Memory B cell (primary cell): ENCODE measurements around the gene FOXJ2.
"Not testable (repeated sequence)": the region's sequence is repeated elsewhere in the genome, so short reads cannot be mapped to it uniquely, and the experiment has no call there.

Experiments
- ATAC-seq: fragments of 150-1000 bp; cut with Tn5 transposase; 2 replicates; pipeline ENCODE4 v1.10.0; 2021; ENCODE audit warnings: low read depth, mild to moderate bottlenecking, moderate library complexity
- DNase-seq, 2 donors: peaks; one replicate each; pipeline ENCODE4 v3.0.0; 2022; ENCODE audit warnings: low spot score in 2 of 2
- H3K27ac Mint-ChIP-seq: one replicate; pipeline ENCODE4 v1.8.0; 2022; ENCODE audit warnings: mild to moderate bottlenecking, moderate library complexity, mixed read lengths
- H3K27me3 Mint-ChIP-seq: one replicate; pipeline ENCODE4 v1.8.0; 2022; ENCODE audit warnings: mixed read lengths
- H3K36me3 Mint-ChIP-seq: one replicate; pipeline ENCODE4 v1.8.0; 2022; ENCODE audit warnings: mild to moderate bottlenecking, mixed read lengths
- H3K4me1 Mint-ChIP-seq: one replicate; pipeline ENCODE4 v1.8.0; 2022; ENCODE audit warnings: mixed read lengths
- H3K4me3 Mint-ChIP-seq: one replicate; pipeline ENCODE4 v1.8.0; 2022; ENCODE audit warnings: mild to moderate bottlenecking, moderate library complexity, mixed read lengths
- H3K9me3 Mint-ChIP-seq: one replicate; pipeline ENCODE4 v1.8.0; 2022; ENCODE audit warnings: mixed read lengths

The FOXJ2 gene

GRCh38 chr12:8064131-8064530 lies 31.6 kb downstream of the FOXJ2 start:
- DNase-seq = no peak
- no peak overlapping the region for H3K4me3 Mint-ChIP-seq
- H3K4me1 Mint-ChIP-seq = peaks cover 11% of the 10 kb centered on the region
- no peaks in the 10 kb centered on the region for H3K9me3 Mint-ChIP-seq
- no peak for ATAC-seq
- no peak overlapping the region for H3K27ac Mint-ChIP-seq
- H3K36me3 Mint-ChIP-seq = peaks cover 3% of the 10 kb centered on the region
- H3K27me3 Mint-ChIP-seq = peaks cover 5% of the 10 kb centered on the region

GRCh38 chr12:8065991-8066594 lies 33.6 kb downstream of the FOXJ2 start, which contains the start of gene C3AR1:
C3AR1 (minus strand) TSS chr12:8066359; CDS start chr12:8060185, 6,174 bp downstream.
- Mint-ChIP-seq H3K27ac (no peak within 1 kb of the TSS), H3K4me3 (no peak within 1 kb of the TSS), H3K9me3 (no peaks in the 10 kb centered on the region), H3K36me3 (peaks cover 3% of the 10 kb centered on the region), H3K4me1 (peaks cover 8% of the 10 kb centered on the region), H3K27me3 (peaks cover 3% of the 10 kb centered on the region)
- ATAC-seq (peak; percentile 59), DNase-seq (no peak)

- no peak overlapping the region for H3K4me3 Mint-ChIP-seq
- no peak for ATAC-seq
- DNase-seq = no peak
- peaks cover 8% of the 10 kb centered on the region for H3K4me1 Mint-ChIP-seq
- no peaks in the 10 kb centered on the region for H3K9me3 Mint-ChIP-seq
- H3K27ac Mint-ChIP-seq = no peak overlapping the region
- no peaks in the 10 kb centered on the region for H3K36me3 Mint-ChIP-seq
- H3K27me3 Mint-ChIP-seq = no peaks in the 10 kb centered on the region
Observed at GRCh38 chr12:8069582-8069981, 37.1 kb downstream of the FOXJ2 start.

GRCh38 chr12:8071820-8072219 lies 39.3 kb downstream of the FOXJ2 start:
- not testable (repeated sequence) for H3K4me1 Mint-ChIP-seq

GRCh38 chr12:8075935-8076334 lies 43.4 kb downstream of the FOXJ2 start:
- Mint-ChIP-seq H3K27ac (no peak overlapping the region), H3K9me3 (no peaks in the 10 kb centered on the region), H3K27me3 (no peaks in the 10 kb centered on the region), H3K4me3 (no peak overlapping the region), H3K4me1 (peaks cover 7% of the 10 kb centered on the region), H3K36me3 (no peaks in the 10 kb centered on the region)
- no peak for DNase-seq
- ATAC-seq = no peak

More at GRCh38 chr12:8071820-8072219, 39.3 kb downstream of the FOXJ2 start:
- H3K9me3 Mint-ChIP-seq, ATAC-seq, DNase-seq, H3K27ac Mint-ChIP-seq, H3K4me3 Mint-ChIP-seq, H3K27me3 Mint-ChIP-seq, H3K36me3 Mint-ChIP-seq: not testable (repeated sequence)

GRCh38 chr12:8076366-8076765 lies 43.9 kb downstream of the FOXJ2 start:
- H3K9me3 Mint-ChIP-seq = no peaks in the 10 kb centered on the region
- no peak overlapping the region for H3K4me3 Mint-ChIP-seq
- H3K27ac Mint-ChIP-seq = no peak overlapping the region
- peaks cover 9% of the 10 kb centered on the region for H3K4me1 Mint-ChIP-seq
- no peak for DNase-seq
- no peaks in the 10 kb centered on the region for H3K36me3 Mint-ChIP-seq
- no peaks in the 10 kb centered on the region for H3K27me3 Mint-ChIP-seq
- no peak for ATAC-seq

GRCh38 chr12:8077207-8077606 lies 44.7 kb downstream of the FOXJ2 start:
- DNase-seq = no peak
- Mint-ChIP-seq H3K36me3 (no peaks in the 10 kb centered on the region), H3K4me1 (peaks cover 9% of the 10 kb centered on the region), H3K27ac (no peak overlapping the region), H3K4me3 (no peak overlapping the region), H3K9me3 (no peaks in the 10 kb centered on the region), H3K27me3 (no peaks in the 10 kb centered on the region)
- ATAC-seq = no peak

GRCh38 chr12:8078398-8078797 lies 45.9 kb downstream of the FOXJ2 start:
- no peaks in the 10 kb centered on the region for H3K27me3 Mint-ChIP-seq
- ATAC-seq = no peak
- peak in 1 of 2 donors; percentile 19 for DNase-seq
- H3K4me1 Mint-ChIP-seq = peaks cover 19% of the 10 kb centered on the region
- no peaks in the 10 kb centered on the region for H3K36me3 Mint-ChIP-seq
- H3K9me3 Mint-ChIP-seq = no peaks in the 10 kb centered on the region
- no peak overlapping the region for H3K27ac Mint-ChIP-seq
- H3K4me3 Mint-ChIP-seq = no peak overlapping the region

GRCh38 chr12:8078916-8079315 lies 46.4 kb downstream of the FOXJ2 start:
- H3K4me3 Mint-ChIP-seq = no peak overlapping the region
- no peaks in the 10 kb centered on the region for H3K9me3 Mint-ChIP-seq
- H3K4me1 Mint-ChIP-seq = peaks cover 21% of the 10 kb centered on the region
- no peaks in the 10 kb centered on the region for H3K36me3 Mint-ChIP-seq
- H3K27ac Mint-ChIP-seq = peak overlapping the region; percentile 81
- DNase-seq (no peak), ATAC-seq (no peak)
- H3K27me3 Mint-ChIP-seq = no peaks in the 10 kb centered on the region

GRCh38 chr12:8080120-8080519 lies 47.6 kb downstream of the FOXJ2 start:
- H3K27ac Mint-ChIP-seq = peak overlapping the region; percentile 81
- H3K4me3 Mint-ChIP-seq = peak overlapping the region; percentile 33
- H3K36me3 Mint-ChIP-seq = peaks cover 2% of the 10 kb centered on the region
- H3K9me3 Mint-ChIP-seq = no peaks in the 10 kb centered on the region
- H3K27me3 Mint-ChIP-seq = no peaks in the 10 kb centered on the region
- H3K4me1 Mint-ChIP-seq = peaks cover 29% of the 10 kb centered on the region
- ATAC-seq = peak; percentile 17
- peak in 1 of 2 donors; percentile 20 for DNase-seq

- H3K27ac Mint-ChIP-seq = peak overlapping the region; percentile 94
- peak overlapping the region; percentile 94 for H3K4me3 Mint-ChIP-seq
- peaks cover 5% of the 10 kb centered on the region for H3K36me3 Mint-ChIP-seq
- no peak for ATAC-seq
- no peaks in the 10 kb centered on the region for H3K9me3 Mint-ChIP-seq
- no peaks in the 10 kb centered on the region for H3K27me3 Mint-ChIP-seq
- DNase-seq = peak in 1 of 2 donors; percentile 5
- H3K4me1 Mint-ChIP-seq = peaks cover 32% of the 10 kb centered on the region
Observed at GRCh38 chr12:8081251-8081920, 48.9 kb downstream of the FOXJ2 start.

GRCh38 chr12:8082808-8083100 lies 50.2 kb downstream of the FOXJ2 start:
- Mint-ChIP-seq H3K36me3 (peaks cover 7% of the 10 kb centered on the region), H3K27me3 (no peaks in the 10 kb centered on the region), H3K4me1 (peaks cover 34% of the 10 kb centered on the region), H3K9me3 (no peaks in the 10 kb centered on the region), H3K4me3 (peak overlapping the region; percentile 94), H3K27ac (peak overlapping the region; percentile 94)
- DNase-seq (no peak), ATAC-seq (no peak)

- H3K9me3 Mint-ChIP-seq, H3K36me3 Mint-ChIP-seq, H3K27me3 Mint-ChIP-seq, ATAC-seq, DNase-seq: not testable (repeated sequence)
- Mint-ChIP-seq H3K27ac (peak overlapping the region; percentile 73), H3K4me1 (peaks cover 45% of the 10 kb centered on the region), H3K4me3 (peak overlapping the region; percentile 32)
Observed at GRCh38 chr12:8084351-8084750, 51.8 kb downstream of the FOXJ2 start.

GRCh38 chr12:8087666-8088065 lies 55.1 kb downstream of the FOXJ2 start:
- Mint-ChIP-seq H3K27ac (peak overlapping the region; percentile 86), H3K9me3 (no peaks in the 10 kb centered on the region), H3K27me3 (no peaks in the 10 kb centered on the region), H3K36me3 (peaks cover 28% of the 10 kb centered on the region), H3K4me3 (no peak overlapping the region), H3K4me1 (peaks cover 32% of the 10 kb centered on the region)
- no peak for DNase-seq
- ATAC-seq = no peak

- Mint-ChIP-seq H3K4me1 (peaks cover 27% of the 10 kb centered on the region), H3K36me3 (peaks cover 37% of the 10 kb centered on the region), H3K4me3 (peak overlapping the region; percentile 72), H3K27ac (peak overlapping the region; percentile 86), H3K9me3 (no peaks in the 10 kb centered on the region), H3K27me3 (no peaks in the 10 kb centered on the region)
- ATAC-seq = peak; percentile 98
- DNase-seq = no peak
Observed at GRCh38 chr12:8088574-8088973, 56.1 kb downstream of the FOXJ2 start.
